GM21529 (cell line): ENCODE measurements around the gene MIGA2.
"Not testable (repeated sequence)": the region's sequence is repeated elsewhere in the genome, so short reads cannot be mapped to it uniquely, and the experiment has no call there.

Source experiments
- ATAC-seq: cut with Tn5 transposase; IDR thresholded peaks from one replicate; pipeline ENCODE4 v1.9.1; 2021; ENCODE audit not compliant: unreplicated experiment

Gene MIGA2

GRCh38 chr9:129035838-129036237 is 588 bp upstream of the MIGA2 start:
- not testable (repeated sequence) for ATAC-seq

- ATAC-seq: no peak
These were observed 719 bp downstream of the MIGA2 start for GRCh38 chr9:129036923-129037766.

- ATAC-seq: no peak
These were observed 1.3 kb downstream of the MIGA2 start for GRCh38 chr9:129037767-129038098.

GRCh38 chr9:129038109-129038852 is 1.9 kb downstream of the MIGA2 start:
- no peak for ATAC-seq

GRCh38 chr9:129040113-129040643 is 3.8 kb downstream of the MIGA2 start:
- ATAC-seq: no peak

GRCh38 chr9:129042016-129042415 is 5.6 kb downstream of the MIGA2 start:
- ATAC-seq: no peak

GRCh38 chr9:129052592-129052991 is 16.2 kb downstream of the MIGA2 start:
- no peak for ATAC-seq

GRCh38 chr9:129053020-129053419 is 16.6 kb downstream of the MIGA2 start:
- ATAC-seq: no peak

- ATAC-seq: no peak
These were observed 17.9 kb downstream of the MIGA2 start for GRCh38 chr9:129054163-129054851.

- ATAC-seq: no peak
These were observed 22.8 kb downstream of the MIGA2 start for GRCh38 chr9:129058965-129059795.

- ATAC-seq: no peak
These were observed 23.7 kb downstream of the MIGA2 start for GRCh38 chr9:129059796-129060785.

GRCh38 chr9:129060991-129061390 is 24.6 kb downstream of the MIGA2 start:
- no peak for ATAC-seq

GRCh38 chr9:129063061-129063460 is 26.6 kb downstream of the MIGA2 start:
- no peak for ATAC-seq

- no peak for ATAC-seq
These were observed 28.1 kb downstream of the MIGA2 start for GRCh38 chr9:129064499-129064908.

GRCh38 chr9:129068110-129068509 is 31.7 kb downstream of the MIGA2 start:
- ATAC-seq: no peak

GRCh38 chr9:129068990-129069861 is 32.8 kb downstream of the MIGA2 start:
- no peak for ATAC-seq

- ATAC-seq: no peak
These were observed 33.6 kb downstream of the MIGA2 start for GRCh38 chr9:129069862-129070641.
